MCF 10A (cell line): ENCODE measurements around the gene UVRAG. TPM values are rescaled to one million over a fixed set of nuclear protein-coding genes. Genes with fewer than 3 reads are reported as not detected.

Source experiments
- BruUV-seq: library from RNA; stranded (reverse); fragments of 400-500 nt; replicated peaks from 2 replicates; lab custom pipeline; 2021; lab: Mats Ljungman, UMichigan
- CTCF ChIA-PET: fragments of 300-600 bp; sonication (Branson Sonifier 250); formaldehyde crosslinking; extraction: SDS; loops from one replicate; lab custom pipeline; 2021; ENCODE audit warnings: antibody characterized with exemption, inconsistent platforms; lab: Yijun Ruan, JAX
- POLR2A ChIA-PET: fragments of 300-600, 350-650 bp; sonication (Branson Sonifier 250); formaldehyde crosslinking; extraction: SDS; loops from one replicate; lab custom pipeline; 2020; ENCODE audit warnings: antibody characterized with exemption, inconsistent platforms; lab: Yijun Ruan, JAX
- DNase-seq: peaks from one replicate; pipeline ENCODE4 v3.0.0-alpha.2; 2018; ENCODE audit not compliant: unreplicated experiment
- H3K27ac Mint-ChIP-seq: one replicate; pipeline ENCODE4 v1.8.0; 2022; ENCODE audit warnings: mild to moderate bottlenecking, low read depth, mixed read lengths; ENCODE audit not compliant: unreplicated experiment
- H3K27me3 Mint-ChIP-seq: one replicate; pipeline ENCODE4 v1.8.0; 2022; ENCODE audit warnings: mixed read lengths; ENCODE audit not compliant: insufficient read depth, unreplicated experiment
- H3K36me3 Mint-ChIP-seq: one replicate; pipeline ENCODE4 v1.8.0; 2022; ENCODE audit warnings: mild to moderate bottlenecking, moderate library complexity, mixed read lengths; ENCODE audit not compliant: insufficient read depth, unreplicated experiment
- H3K4me1 Mint-ChIP-seq: one replicate; pipeline ENCODE4 v1.8.0; 2022; ENCODE audit warnings: mixed read lengths; ENCODE audit not compliant: insufficient read depth, unreplicated experiment
- H3K4me3 Mint-ChIP-seq: one replicate; pipeline ENCODE4 v1.8.0; 2022; ENCODE audit warnings: mild to moderate bottlenecking, moderate library complexity, mixed read lengths; ENCODE audit not compliant: unreplicated experiment
- H3K9me3 Mint-ChIP-seq: one replicate; pipeline ENCODE4 v1.8.0; 2022; ENCODE audit warnings: mixed read lengths; ENCODE audit not compliant: unreplicated experiment
- intact Hi-C: fragments of 100-400 bp; cut with micrococcal nuclease; formaldehyde crosslinking; loops from 2 replicates; pipeline ENCODE4 v1.14.1; 2022
- total RNA-seq: library from RNA; stranded (reverse); gene quantifications from 2 replicates; pipeline ENCODE4 v1.2.3, GENCODE V29; 2022
- TF ChIP-seq, protein P1 (sequence below): fragments of 200-600 bp; IDR thresholded peaks from one replicate; pipeline ENCODE4 v1.8.0; 2022; ENCODE audit warnings: antibody characterized with exemption, mild to moderate bottlenecking; ENCODE audit not compliant: unreplicated experiment

UVRAG gene
- total RNA-seq, 1 experiment from 2014 or later = 12.4 TPM

DNA sequence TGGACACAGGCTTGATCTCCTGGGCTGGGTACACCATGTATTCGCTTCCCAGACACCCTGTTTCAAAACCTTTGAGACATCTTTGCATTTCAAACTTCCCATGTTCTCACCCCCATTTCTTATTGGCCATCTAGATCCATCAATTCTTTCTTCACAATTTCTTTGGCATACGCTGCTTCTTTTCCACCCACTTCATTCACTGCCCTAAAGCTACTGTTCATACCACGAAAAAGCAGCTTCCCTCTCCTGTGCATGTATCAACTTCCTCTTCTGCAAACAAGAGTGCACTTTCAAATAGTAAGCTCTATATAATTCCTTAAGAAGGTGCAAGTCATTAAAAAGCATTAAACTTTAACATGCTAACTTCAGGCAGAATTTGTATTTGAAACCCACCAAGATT, 21.4 kb downstream of the UVRAG start:
- no TSS peak for BruUV-seq
- CTCF ChIA-PET = interaction anchor here (0.7 kb wide), 1 partner anchor 274 kb away, joined by 4 read pairs; no protein-coding TSS in a partner anchor
- no peak for DNase-seq
- H3K27ac Mint-ChIP-seq = no peak overlapping the region
- POLR2A ChIA-PET = no interaction called here
- peaks cover 22% of the 10 kb centered on the region for H3K4me1 Mint-ChIP-seq
- TF ChIP-seq, protein P1, sequence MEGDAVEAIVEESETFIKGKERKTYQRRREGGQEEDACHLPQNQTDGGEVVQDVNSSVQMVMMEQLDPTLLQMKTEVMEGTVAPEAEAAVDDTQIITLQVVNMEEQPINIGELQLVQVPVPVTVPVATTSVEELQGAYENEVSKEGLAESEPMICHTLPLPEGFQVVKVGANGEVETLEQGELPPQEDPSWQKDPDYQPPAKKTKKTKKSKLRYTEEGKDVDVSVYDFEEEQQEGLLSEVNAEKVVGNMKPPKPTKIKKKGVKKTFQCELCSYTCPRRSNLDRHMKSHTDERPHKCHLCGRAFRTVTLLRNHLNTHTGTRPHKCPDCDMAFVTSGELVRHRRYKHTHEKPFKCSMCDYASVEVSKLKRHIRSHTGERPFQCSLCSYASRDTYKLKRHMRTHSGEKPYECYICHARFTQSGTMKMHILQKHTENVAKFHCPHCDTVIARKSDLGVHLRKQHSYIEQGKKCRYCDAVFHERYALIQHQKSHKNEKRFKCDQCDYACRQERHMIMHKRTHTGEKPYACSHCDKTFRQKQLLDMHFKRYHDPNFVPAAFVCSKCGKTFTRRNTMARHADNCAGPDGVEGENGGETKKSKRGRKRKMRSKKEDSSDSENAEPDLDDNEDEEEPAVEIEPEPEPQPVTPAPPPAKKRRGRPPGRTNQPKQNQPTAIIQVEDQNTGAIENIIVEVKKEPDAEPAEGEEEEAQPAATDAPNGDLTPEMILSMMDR = no peak
- H3K36me3 Mint-ChIP-seq = peaks cover 8% of the 10 kb centered on the region
- H3K9me3 Mint-ChIP-seq = no peaks in the 10 kb centered on the region
- intact Hi-C loops = no loop called here
- H3K4me3 Mint-ChIP-seq = no peak overlapping the region
- no peaks in the 10 kb centered on the region for H3K27me3 Mint-ChIP-seq

DNA sequence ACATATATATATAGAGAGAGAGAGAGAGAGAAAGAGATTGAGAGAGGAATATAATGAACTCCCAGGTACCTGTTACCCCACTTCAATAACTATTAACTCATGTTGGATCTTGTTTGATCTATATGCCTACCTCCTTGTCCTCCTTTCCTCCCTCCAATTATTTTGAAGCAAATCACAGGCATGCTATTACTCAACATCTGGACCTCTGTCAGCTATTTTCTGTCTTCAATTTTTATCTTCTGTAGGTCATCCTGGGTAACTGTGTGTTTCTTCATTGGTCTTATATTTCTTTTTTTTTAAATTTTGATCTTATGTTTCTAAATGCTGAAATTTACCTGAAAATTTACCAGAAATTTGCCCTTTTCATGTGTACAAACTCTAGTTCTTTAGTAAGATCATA, 24.8 kb downstream of the UVRAG start:
- BruUV-seq = no TSS peak
- intact Hi-C loops = no loop called here
- ChIA-PET CTCF (interaction anchor here (0.6 to 1.3 kb wide), 4 partner anchors 27 to 522 kb away, joined by 3 to 5 read pairs (median 3); no protein-coding TSS in a partner anchor), POLR2A (interaction anchor here (0.6 to 3.2 kb wide), 5 partner anchors 15 to 619 kb away, joined by 3 to 18 read pairs (median 3); partner anchors contain the start of gene UVRAG)
- TF ChIP-seq, protein P1 = no peak
- H3K27me3 Mint-ChIP-seq = no peaks in the 10 kb centered on the region
- no peak overlapping the region for H3K27ac Mint-ChIP-seq
- no peaks in the 10 kb centered on the region for H3K9me3 Mint-ChIP-seq
- peaks cover 22% of the 10 kb centered on the region for H3K4me1 Mint-ChIP-seq
- no peak overlapping the region for H3K4me3 Mint-ChIP-seq
- peaks cover 5% of the 10 kb centered on the region for H3K36me3 Mint-ChIP-seq
- DNase-seq = no peak

DNA sequence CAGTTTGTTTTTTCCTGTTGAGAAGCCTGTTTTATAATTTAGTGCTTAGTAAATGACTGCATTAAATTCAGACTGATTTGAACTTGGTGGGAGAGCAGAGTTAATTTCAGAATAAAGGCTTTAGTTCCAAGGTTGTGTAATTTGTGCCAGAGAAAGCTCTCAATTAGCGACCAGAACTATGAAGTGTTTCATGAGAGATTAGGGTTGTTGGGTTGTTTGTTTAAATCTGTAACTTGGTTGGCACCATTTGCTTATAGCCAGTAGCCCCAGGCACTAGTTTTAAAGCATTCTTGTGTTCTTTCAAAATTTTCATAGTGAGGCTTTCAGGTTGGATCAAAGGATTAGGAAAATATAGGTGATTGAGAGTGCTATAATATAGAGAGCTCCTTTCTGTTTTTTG, 25.5 kb downstream of the UVRAG start:
- CTCF ChIA-PET = interaction anchor here (0.6 to 1.3 kb wide), 3 partner anchors 27 to 522 kb away, joined by 3 to 5 read pairs (median 3); no protein-coding TSS in a partner anchor
- Mint-ChIP-seq H3K4me1 (peaks cover 22% of the 10 kb centered on the region), H3K36me3 (peaks cover 5% of the 10 kb centered on the region), H3K27me3 (no peaks in the 10 kb centered on the region), H3K4me3 (no peak overlapping the region), H3K27ac (peak overlapping the region; percentile 42), H3K9me3 (no peaks in the 10 kb centered on the region)
- peak; percentile 4 for DNase-seq
- POLR2A ChIA-PET = interaction anchor here (0.6 to 3.2 kb wide), 6 partner anchors 16 to 619 kb away, joined by 3 to 18 read pairs (median 3); partner anchors contain the start of gene UVRAG
- intact Hi-C loops = no loop called here
- no TSS peak for BruUV-seq
- TF ChIP-seq, protein P1 = no peak

DNA sequence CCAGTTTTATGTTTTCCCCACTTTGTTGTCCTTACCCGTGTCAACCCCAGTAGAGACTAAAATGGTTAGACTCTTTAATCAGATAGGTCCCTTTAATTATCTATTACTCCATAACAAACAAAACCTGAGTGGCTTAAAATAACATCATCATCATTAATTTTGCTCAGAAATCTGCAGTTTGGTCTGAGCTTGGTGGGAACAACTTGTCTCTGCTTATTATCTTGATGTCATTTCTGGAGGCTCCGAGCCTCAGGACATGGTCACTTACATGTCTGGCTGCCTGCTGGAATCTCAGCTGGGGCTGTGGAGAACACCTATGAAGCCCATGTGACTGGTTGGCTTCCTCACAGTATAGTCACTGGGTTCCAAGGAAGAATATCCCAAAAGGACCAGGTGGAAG, 26.7 kb downstream of the UVRAG start:
- POLR2A ChIA-PET = interaction anchor here (0.6 to 3.2 kb wide), 3 partner anchors 19 to 27 kb away, joined by 3 to 18 read pairs (median 4); partner anchors contain the start of gene UVRAG
- H3K27me3 Mint-ChIP-seq = no peaks in the 10 kb centered on the region

More for the DNA sequence above, 26.7 kb downstream of the UVRAG start:
- no peak overlapping the region for H3K4me3 Mint-ChIP-seq
- no peak overlapping the region for H3K27ac Mint-ChIP-seq
- DNase-seq = no peak
- H3K4me1 Mint-ChIP-seq = peaks cover 16% of the 10 kb centered on the region
- H3K9me3 Mint-ChIP-seq = no peaks in the 10 kb centered on the region
- CTCF ChIA-PET = interaction anchor here (1.0 kb wide), 1 partner anchor 25 kb away, joined by 4 read pairs; no protein-coding TSS in a partner anchor
- BruUV-seq = no TSS peak
- intact Hi-C loops = no loop called here
- H3K36me3 Mint-ChIP-seq = peaks cover 5% of the 10 kb centered on the region
- TF ChIP-seq, protein P1 = no peak
